GM21367 (cell line): ENCODE data around the gene OTOA.
"Not testable (repeated sequence)": the region's sequence is repeated elsewhere in the genome, so short reads cannot be mapped to it uniquely, and the experiment has no call there.

Experiments
- ATAC-seq: cut with Tn5 transposase; IDR thresholded peaks from one replicate; pipeline ENCODE4 v1.9.1; 2021; ENCODE audit not compliant: unreplicated experiment

The OTOA gene

DNA sequence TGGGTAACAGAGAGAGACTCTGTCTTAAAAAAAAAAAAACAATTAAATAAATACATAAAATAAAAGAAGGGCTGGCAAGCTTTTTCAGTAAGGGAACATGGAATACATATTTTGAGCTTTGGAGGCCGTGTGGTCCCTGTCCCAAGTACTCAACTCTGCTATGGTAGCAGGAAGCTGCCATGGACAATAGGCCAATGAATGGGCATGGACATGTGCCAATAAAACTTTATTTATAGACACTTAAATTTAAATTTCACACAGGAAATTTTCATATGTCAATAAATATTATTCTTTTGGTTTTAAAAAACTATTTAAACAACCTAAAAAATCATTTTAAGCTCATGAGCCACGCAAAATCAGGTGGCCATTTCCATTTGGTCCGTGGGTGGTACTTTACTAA, 3.8 kb downstream of the OTOA start:
- no peak for ATAC-seq

DNA sequence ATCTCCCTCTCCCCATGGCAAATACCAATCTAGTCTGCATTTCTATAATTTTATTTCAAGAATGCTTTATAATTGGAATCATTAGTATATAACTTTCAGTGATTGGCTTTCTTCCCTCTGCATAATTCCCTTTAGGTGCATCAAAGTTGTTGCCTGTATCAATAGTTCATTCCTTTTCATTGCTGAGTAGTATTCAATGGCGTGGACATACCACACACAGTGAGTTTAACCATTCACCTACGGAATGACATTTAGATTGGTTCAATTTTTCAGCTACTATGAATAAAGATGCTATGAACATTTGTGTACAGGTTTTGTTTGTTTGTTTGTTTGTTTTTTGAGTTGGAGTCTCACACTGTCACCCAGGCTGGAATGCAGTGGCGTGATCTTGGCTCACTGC, 9.7 kb downstream of the OTOA start:
- ATAC-seq: no peak

DNA sequence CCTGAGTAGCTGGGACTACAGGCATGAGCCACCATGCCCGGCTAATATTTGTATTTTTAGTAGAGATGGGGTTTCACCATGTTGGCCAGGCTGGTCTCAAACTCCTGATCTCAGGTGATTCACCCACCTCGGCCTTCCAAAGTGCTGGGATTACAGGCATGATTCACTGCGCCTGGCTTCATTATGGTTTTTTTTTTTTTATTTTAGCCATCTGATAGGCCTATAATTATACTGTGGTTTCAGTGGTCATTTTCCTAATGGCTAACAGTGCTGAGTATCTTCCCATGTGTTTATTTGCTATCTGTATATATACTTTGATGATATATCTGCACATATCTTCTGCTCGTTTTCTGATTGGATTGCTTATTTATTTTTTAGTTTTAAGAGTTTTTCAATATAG, 10.7 kb downstream of the OTOA start:
- ATAC-seq: not testable (repeated sequence)

DNA sequence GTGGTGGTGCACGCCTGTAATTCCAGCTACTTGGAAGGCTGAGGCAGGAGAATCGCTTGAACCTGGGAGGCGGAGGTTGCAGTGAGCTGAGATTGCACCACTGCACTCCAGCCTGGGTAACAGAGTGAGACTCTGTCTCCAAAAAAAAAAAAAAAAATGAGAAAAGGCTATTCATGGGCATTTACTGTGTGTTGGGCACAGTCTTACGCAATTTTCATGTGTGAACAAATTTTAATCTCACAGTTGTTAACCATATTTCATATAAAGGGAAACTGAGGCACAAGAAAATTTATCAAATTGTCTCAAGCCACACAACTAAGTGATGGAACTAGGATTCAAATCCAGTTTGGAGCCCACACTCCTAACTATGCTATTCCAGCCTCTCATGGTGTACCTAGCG, 16.9 kb downstream of the OTOA start:
- not testable (repeated sequence) for ATAC-seq

DNA sequence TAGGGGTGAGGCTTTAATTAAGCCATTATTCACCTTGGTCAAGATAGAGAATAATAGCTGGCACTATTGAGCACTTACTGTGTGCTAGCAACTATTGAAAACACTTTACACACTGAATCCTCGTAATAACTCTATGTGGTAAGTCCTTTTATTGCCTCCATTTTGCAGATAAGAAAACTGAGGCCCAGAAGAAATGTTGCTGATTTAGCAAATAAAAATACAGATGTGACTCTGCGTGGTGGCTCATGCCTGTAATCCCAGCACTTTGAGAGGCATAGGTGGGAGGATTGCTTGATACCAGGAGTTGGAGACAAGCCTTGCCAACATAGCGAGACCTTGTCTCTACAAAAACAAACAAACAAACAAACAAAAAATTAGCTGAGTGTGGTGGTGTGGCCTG, 19.4 kb downstream of the OTOA start:
- no peak for ATAC-seq

DNA sequence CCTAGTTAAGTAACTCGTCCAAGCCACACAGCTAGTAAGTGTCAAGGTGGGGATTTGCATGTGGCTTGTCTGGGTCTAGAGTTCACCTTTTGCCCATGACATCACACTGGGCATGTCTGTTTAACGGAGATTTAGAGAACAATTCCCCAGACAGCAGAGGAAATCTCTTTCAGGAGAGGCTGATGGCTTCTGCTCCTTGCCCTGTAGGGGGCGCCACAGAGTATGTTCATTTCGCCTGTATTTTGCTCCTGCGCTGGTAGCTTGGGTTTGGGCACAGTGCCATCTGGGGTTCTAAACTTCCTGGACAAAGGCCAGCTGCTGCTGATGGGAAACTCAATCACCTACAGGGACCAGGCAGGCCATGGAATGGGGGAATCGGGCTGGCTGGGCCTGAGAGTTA, 20.4 kb downstream of the OTOA start:
- no peak for ATAC-seq

DNA sequence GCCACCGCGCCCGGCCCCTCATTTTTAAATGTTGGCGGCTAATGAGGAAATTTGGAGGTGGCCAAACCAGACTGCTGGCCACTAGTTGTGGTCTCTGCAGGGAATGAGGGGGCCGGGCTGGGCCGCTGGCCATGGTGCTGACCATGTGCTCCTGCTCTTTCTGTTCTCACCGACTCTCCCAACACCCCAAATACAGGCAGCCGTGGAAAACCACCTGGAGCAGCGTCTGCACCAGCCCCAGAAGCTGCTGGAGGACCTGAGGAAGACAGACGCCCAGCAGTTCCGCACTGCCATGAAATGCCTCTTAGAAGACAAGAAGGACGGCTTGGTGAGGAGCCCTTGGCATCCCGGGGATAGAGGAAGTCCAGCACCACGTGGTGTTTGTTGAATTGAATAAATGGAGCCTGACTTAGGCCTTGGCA, 21.3 kb downstream of the OTOA start:
- ATAC-seq: no peak

DNA sequence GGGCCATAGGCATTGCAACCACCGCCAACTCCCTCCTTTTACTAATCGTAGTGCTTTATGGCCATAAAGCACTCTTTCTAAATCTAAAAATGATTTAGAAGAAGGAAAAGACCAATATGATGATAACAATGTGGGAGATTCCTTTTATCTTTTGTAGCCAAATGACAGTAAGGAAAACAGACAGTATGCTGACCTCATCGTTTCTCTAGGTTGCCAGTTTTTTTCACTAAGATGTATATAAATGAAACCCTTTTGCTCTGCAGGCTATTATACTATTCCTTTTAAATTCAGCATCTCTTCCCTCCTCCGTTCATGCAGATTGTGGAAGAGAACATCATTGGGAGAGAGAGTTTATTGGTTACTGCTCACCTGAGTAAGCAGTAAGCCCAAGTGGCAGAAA, 25.3 kb downstream of the OTOA start:
- no peak for ATAC-seq

DNA sequence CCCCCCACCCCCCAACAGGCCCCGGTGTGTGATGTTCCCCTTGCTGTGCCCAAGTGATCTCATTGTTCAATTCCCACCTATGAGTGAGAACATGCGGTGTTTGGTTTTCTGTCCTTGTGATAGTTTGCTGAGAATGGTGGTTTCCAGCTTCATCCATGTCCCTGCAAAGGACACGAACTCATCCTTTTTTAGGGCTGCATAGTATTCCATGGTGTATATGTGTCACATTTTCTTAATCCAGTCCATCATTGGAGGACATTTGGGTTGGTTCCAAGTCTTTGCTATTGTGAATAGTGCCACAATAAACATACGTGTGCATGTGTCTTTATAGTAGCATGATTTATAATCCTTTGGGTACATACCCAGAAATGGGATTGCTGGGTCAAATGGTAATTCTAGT, 27.2 kb downstream of the OTOA start:
- not testable (repeated sequence) for ATAC-seq

DNA sequence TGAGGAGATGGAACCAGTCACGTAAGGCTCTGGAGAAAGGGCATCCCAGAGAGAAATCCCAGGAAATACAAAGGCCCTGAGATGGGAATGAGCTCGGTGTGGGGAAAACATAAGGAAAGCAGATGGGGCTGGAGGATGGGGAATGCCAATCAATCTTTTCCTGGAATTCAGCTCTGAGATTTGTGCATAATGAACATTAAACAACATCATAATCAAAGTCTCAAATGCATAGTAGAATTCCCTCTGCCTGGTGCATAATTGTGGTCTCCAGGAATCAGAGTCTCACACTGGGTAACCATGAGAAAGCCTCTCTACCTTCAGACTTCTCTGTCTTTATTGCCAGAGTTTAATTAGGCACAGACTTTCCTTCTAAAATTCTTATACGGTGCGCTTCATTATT, 30.8 kb downstream of the OTOA start:
- no peak for ATAC-seq

DNA sequence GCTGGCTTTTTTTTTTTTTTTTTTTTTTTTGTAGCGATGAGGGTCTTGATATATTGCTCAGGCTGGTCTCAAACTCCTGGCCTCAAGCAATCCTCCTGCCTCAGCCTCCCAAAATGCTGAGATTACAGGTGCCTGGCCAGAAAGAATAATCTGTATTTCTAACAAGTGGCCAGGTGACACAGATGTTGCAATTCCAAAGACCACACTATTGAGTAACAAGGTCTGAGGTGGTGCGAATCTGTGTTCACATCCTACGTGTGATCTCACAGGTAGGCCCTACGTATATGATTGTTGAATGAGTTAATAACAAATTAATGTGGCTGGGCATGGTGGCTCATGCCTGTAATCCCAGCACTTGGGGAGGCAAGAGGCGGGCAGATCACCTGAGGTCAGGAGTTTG, 33.3 kb downstream of the OTOA start:
- ATAC-seq: no peak

DNA sequence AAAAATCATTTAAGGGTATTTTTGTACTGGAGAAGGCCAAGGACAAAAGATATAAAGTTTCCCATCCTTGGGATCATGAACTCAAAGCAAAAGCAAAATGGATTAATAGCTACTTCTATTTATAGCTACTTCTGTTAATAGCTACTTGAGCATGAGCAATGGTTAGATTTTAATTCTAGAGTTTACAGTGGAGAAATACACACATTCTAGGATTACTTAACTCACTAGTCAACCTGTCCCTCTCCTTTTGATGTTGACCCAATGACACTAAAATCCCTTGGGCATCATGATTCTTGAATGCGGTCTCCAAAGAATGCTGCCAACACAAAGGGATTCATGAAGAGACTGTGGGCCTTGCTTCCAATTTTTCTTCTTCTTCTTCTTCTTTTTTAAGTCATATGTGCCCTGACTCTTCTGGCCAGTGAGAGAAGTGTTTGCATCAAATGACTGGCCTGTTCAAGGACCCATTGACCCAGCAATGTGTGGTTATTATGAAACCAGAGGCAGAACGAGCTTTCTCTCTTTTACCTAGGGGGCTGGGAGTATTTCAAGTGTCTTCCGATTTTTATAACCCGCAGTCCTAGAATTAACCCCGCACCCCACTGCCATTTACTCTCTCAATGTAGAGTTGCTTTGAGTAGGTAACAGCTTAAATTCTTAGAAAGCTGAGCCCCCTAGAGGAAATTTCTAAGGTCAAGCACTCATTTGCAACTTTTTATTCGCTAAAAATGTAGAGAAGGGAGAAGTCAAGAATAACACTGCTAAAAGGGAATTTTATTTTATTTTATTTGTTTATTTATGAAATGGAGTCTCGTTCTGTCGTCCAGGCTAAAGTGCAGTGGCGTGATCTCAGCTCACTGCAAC, 34.6 kb downstream of the OTOA start:
- ATAC-seq: no peak

DNA sequence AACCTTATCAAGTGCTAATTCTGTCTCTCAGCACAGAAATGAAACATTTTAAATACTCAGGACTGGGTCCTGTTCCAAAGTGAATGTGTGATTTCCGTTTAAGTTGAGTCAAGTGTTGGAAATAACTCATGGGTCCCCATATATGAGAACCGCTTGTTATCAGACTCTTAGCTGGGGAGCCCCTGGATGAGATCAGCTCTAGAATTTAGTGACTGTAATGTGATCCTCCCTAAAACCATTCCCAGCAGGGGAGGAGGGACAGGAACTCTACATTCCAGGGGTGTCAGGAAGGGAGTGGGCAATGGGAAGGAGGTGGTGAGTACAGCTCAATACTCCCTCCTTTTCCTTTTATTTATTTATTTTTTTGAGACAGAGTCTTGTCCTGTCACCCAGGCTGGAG, 37.5 kb downstream of the OTOA start:
- no peak for ATAC-seq

DNA sequence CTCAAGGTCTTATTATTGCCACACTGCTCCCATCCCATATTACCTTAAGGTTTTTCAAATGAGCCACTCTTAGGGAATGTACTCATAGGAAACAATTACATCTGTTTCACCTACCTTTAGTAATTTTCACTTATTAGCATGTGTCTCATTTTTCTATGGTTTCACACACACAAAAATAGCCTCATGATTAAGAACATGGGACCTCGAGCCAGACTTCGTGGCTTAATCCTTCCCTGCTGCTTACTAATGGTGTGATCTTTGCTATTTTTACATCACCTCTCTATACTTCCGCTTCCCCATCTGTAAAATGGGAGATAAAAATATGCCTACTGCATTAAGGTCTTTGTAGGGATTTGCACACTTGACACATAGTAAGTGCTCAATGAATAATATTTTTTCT, 38.5 kb downstream of the OTOA start:
- ATAC-seq: no peak

DNA sequence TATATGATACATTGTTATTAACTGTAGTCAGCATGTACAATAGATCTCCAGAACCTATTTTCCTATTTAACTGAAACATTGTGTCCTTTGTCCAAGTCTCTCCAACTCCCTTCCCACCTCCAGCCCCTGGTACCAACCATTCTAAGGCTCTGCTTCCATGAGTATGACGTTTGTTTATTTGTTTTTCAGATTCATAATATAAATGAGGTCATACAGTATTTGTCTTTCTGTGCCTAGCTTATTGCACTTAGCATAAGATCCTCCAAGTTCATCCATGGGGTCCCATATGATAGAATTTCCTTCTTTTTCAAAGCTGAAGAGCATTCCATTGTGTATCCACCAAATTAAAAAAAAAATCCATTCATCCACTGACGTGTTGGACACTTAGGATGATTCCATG, 39.4 kb downstream of the OTOA start:
- no peak for ATAC-seq

DNA sequence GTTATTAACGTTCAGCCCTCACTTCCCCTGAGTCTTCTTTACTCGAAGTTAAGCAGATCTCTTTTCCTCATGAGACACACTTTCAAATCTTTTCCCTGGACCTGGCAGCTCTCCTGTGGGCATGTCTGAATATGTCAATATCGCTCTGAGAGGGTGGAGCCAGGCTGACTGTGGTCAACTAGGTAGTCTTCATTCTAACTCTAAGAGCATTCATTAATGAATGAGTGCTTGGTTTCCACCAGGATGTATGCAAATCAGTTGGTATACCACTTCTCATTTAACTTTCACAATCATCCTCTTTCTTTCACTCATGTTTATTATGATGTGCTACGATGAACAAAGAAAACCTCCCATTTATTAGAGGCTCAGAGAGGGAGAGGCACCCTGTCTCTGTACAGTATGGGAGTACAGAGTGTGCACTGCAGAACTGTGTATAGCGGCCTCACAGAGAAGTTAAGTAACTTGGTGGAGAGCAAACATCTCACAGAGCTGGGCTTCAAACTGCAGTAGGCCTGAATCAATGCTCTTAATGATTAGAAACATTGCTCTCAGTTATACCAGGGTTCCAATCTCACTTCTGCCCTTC, 39.9 kb downstream of the OTOA start:
- ATAC-seq: peak; percentile 60

DNA sequence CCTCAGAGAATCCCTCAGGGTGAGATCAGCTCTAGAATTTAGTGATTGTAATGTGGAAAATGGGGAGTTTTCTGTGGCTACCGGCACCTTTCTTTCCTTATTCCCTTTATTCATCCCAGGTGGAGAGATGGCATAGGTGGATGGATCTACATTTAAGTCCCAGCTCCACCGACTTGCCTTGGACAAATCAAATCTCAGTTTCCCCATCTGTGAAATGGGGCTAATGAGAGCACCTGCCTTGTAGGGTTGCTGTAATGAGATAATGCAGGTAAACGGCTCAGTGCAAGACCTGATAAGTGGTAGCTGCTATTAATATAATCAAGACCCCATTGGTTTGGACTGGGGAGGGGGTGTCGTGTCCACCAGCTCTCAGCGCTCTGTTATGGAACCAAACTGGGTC, 40.5 kb downstream of the OTOA start:
- ATAC-seq: no peak

DNA sequence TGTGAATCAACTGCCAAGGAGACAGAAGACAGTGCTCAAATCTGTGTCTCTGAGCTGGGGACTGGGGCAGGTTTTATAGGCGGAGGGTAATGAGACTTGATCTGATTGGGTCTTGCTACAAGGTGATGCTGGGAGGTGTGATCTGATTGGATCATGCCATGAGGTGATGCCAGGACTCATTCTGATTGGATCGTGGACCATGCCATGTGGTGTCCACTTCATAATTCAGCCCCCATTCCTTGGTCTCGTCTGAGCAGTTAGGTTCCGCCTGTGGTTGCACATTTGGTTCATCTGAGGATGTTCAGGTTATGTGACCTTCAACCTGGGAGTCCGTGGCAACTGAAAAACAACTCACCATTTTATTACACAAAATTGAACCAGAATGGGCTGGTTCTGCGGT, 41.0 kb downstream of the OTOA start:
- ATAC-seq: no peak

DNA sequence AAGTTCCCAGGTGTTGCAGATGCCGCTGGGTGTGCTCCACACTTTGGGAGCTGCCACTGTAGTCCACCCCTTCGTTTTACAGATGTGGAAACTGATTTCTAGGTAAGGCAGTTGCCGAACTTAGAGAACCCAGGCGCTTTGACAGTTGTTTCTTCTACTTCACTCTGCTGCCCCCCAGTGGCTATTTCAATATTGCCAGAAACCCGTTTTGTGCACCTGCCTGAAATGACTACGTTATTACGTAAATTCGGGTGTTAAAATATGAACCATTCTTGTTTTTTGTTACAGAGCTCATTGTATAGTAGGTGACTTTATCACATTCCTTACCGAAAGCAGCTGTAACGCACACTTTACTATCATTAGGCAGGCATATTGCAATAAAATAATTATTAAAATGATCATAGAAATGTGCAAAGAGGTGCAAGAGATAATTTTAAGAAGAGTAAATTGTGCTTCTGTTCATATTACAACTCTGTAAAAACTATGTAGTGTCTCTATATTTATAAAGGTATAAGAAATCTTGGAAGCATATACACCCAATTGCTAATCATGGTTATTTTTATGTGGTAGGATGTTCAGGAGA, 44.9 kb downstream of the OTOA start:
- ATAC-seq: no peak

DNA sequence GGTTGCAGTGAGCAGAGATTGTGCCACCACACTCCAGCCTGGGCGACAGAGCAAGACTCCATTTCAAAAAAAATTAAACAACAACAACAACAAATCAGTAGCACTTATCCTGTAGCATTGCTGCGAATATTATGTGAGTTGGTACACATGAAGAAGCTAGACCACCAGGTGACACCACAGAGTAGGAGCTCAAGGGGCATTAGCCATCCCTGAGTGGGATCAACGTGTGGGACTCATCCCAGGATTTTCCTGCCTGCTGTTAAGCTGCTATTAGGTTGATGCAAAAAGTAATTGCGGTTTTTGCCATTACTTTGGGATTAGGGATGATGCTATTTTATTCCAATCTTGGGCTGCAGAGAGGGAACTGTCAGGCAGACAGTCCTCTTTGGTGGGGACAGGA, 47.2 kb downstream of the OTOA start:
- ATAC-seq: no peak

DNA sequence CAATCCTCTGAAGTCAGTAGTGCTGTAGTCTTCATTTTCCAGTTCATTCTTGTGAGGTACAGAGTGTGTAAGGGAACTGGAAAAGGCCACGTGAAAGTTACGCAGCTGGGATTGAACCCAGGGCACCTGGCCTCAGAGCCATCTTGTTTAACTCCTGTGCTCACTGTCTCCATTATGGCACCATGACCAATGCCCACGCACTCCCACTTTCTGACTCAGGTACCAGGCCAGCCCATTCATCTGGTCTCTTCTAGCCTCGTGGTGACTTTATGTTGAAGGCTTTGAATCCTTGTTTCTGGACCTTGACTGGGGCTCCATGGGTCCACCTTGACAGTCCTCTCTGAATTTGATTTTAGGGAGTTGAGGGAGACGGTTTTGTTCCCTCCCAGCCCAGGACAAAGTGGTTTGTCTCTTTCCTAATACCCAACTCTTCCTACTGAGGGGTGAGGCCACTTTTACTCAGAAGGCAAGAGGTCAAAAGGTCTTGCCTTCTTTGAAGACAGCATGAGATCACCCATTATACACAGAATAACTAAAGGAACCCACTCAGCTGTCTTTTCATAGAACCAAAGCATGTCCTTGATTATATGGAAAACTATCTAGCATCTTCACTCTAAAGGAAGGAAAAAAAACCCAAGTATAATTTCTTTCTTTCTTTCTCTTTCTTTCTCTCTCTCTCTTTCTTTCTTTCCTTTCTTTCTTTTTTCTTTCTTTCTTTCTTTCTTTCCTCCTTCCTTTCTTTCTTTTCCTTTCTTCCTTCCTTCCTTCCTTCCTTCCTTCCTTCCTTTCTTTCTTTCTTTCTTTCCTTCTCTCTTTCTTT, 50.0 kb downstream of the OTOA start:
- no peak for ATAC-seq

DNA sequence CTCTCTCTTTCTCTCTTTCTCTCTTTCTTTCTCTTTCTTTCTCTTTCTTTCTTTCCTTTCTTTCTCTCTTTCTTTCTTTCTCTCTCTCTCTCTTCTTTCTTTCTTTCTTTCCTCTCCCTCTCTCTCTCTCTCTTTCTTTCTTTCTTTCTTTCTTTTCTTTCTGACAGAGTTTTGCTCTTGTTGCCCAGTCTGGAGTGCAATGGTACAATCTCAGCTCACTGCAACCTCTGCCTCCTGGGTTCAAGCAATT, 50.5 kb downstream of the OTOA start:
- not testable (repeated sequence) for ATAC-seq
